K562 (cell line): ENCODE data around the gene WWC2. TPM values are rescaled to one million over a fixed set of nuclear protein-coding genes. Genes with fewer than 3 reads are reported as not detected.

Experiments
- ATAC-seq: fragments of 200-7000 bp; cut with Tn5 transposase; 3 replicates; pipeline ENCODE4 v1.9.1; 2020; ENCODE audit warnings: moderate library complexity
- BruUV-seq: library from RNA; stranded (reverse); fragments of 400-500 nt; replicated peaks from 2 replicates; lab custom pipeline; 2021; lab: Mats Ljungman, UMichigan
- CTCF ChIA-PET: fragments of 300-600 bp; formaldehyde crosslinking; extraction: SDS; loops from one replicate; lab custom pipeline; 2021; ENCODE audit warnings: low intra/inter-chr PET ratio; lab: Yijun Ruan, JAX
- POLR2A ChIA-PET: fragments of 300-600, 350-650 bp; sonication (Branson Sonifier 250); formaldehyde crosslinking; extraction: SDS; loops from one replicate; lab custom pipeline; 2021; ENCODE audit warnings: antibody characterized with exemption, inconsistent platforms; lab: Yijun Ruan, JAX
- DNase-seq, 4 experiments: peaks; one replicate each; pipeline versions ENCODE4 v3.0.0 to v3.0.0-alpha.2; 2011 to 2018; ENCODE audit warnings: low spot score in 3 of 4, mixed read lengths in 3 of 4; ENCODE audit errors: extremely low read depth in 1 of 4
- FAIRE-seq: peaks from 2 replicates; lab custom pipeline; 2011; peaks lifted over from hg19 to GRCh38; lab: Jason Lieb, UNC
- H2AFZ ChIP-seq: 2 replicates; pipeline ENCODE4 v1.6.0; 2011; ENCODE audit warnings: low read depth, low read length, control low read depth, inconsistent platforms
- H3K27ac ChIP-seq: fragments of 200-600 bp; 3 replicates; pipeline ENCODE4 v1.8.0; 2011; ENCODE audit warnings: low read depth, mild to moderate bottlenecking, control low read depth, inconsistent platforms, low read length, moderate library complexity, mixed read lengths; ENCODE audit errors: extremely low read depth
- H3K27me3 ChIP-seq, 2 experiments: fragments of 300-600 bp in 1 of 2; 2 replicates in 1 of 2; 3 replicates in 1 of 2; pipeline versions ENCODE4 v1.6.0 to v1.8.0; 2011; ENCODE audit warnings: inconsistent platforms in 2 of 2, low read length in 2 of 2, mild to moderate bottlenecking in 1 of 2, mixed read lengths in 1 of 2, moderate library complexity in 1 of 2; ENCODE audit not compliant: control insufficient read depth in 2 of 2, insufficient read depth in 2 of 2
- H3K36me3 ChIP-seq: fragments of 300-600 bp; 3 replicates; pipeline ENCODE4 v1.8.0; 2011; ENCODE audit warnings: mild to moderate bottlenecking, low read length, inconsistent platforms; ENCODE audit not compliant: control insufficient read depth, insufficient read depth
- H3K4me1 ChIP-seq, 2 experiments: fragments of 200-600 bp in 1 of 2; replicated peaks in 1 of 2; 2 replicates in 1 of 2; 3 replicates in 1 of 2; pipeline versions ENCODE4 v1.5.1 to v1.8.0; 2011; ENCODE audit warnings: inconsistent platforms in 2 of 2, low read length in 2 of 2, mild to moderate bottlenecking in 1 of 2, mixed read lengths in 1 of 2, moderate library complexity in 1 of 2; ENCODE audit not compliant: control insufficient read depth in 2 of 2, insufficient read depth in 2 of 2
- H3K4me2 ChIP-seq: 2 replicates; pipeline ENCODE4 v1.6.1; 2011; ENCODE audit warnings: low read length, control low read depth, inconsistent platforms, mixed read lengths; ENCODE audit not compliant: insufficient read depth
- H3K4me3 ChIP-seq: fragments of 200-600 bp; sonication (generic), shearing (Covaris generic); 2 replicates; pipeline ENCODE4 v1.5.1; 2016; ENCODE audit warnings: control low read depth, inconsistent platforms
- H3K79me2 ChIP-seq: fragments of 200-600 bp; 3 replicates; pipeline ENCODE4 v1.8.0; 2011; ENCODE audit warnings: low read length, inconsistent platforms; ENCODE audit not compliant: control insufficient read depth, insufficient read depth
- H3K9ac ChIP-seq, 2 experiments: 2 replicates each; pipeline versions ENCODE4 v1.6.0 to v1.6.1; 2011; ENCODE audit warnings: low read depth in 2 of 2, low read length in 2 of 2, control low read depth in 1 of 2, inconsistent platforms in 1 of 2, mild to moderate bottlenecking in 1 of 2, mixed read lengths in 1 of 2; ENCODE audit not compliant: insufficient read depth in 1 of 2
- H3K9me1 ChIP-seq: one replicate; pipeline ENCODE4 v1.6.0; 2011; ENCODE audit warnings: inconsistent platforms, mild to moderate bottlenecking, low read length, moderate library complexity; ENCODE audit not compliant: control insufficient read depth, insufficient read depth
- H3K9me3 ChIP-seq: replicated peaks from 2 replicates; pipeline ENCODE4 v1.5.1; 2011; ENCODE audit warnings: low read depth, low read length, inconsistent platforms; ENCODE audit not compliant: control insufficient read depth, insufficient read depth
- H4K20me1 ChIP-seq: replicated peaks from 2 replicates; pipeline ENCODE4 v1.6.1; 2011; ENCODE audit warnings: low read length, inconsistent platforms, mixed read lengths; ENCODE audit not compliant: control insufficient read depth, insufficient read depth
- CEBPG ChIP-seq, 3 experiments: fragments of 200-800 bp in 1 of 3; sonication (Bioruptor generic) in 1 of 3; sonication (generic) in 1 of 3; formaldehyde crosslinking in 1 of 3; IDR thresholded peaks in 2 of 3; conservative IDR thresholded peaks in 1 of 3; 2 replicates each; pipeline versions ENCODE4 v1.6.1 to v1.8.0; 2016 to 2022; ENCODE audit warnings: missing compliant biosample characterization in 2 of 3, missing genetic modification characterization in 2 of 3, mild to moderate bottlenecking in 1 of 3, missing genetic modification reagents in 1 of 3
- ZNF23 ChIP-seq: fragments of 250-450 bp; sonication (Bioruptor Pico); IDR thresholded peaks from 2 replicates; pipeline ENCODE4 v1.4.0; 2020; ENCODE audit warnings: mild to moderate bottlenecking
- ZNF316 ChIP-seq: fragments of 450-650 bp; IDR thresholded peaks from 2 replicates; pipeline ENCODE4 v1.6.1; 2016
- ZNF668 ChIP-seq: fragments of 250-450 bp; sonication (Bioruptor Pico); IDR thresholded peaks from 2 replicates; pipeline ENCODE4 v1.8.0; 2022; ENCODE audit warnings: mild to moderate bottlenecking, inconsistent platforms
- WGBS: fragments of 100-300 bp; shearing (Covaris generic); methylation state at CpG from one replicate; pipeline ENCODE4 v1.1.6; 2016; ENCODE audit warnings: low coverage, mixed read lengths; ENCODE audit not compliant: insufficient coverage; ENCODE audit errors: missing lambda C conversion rate; 5-methylcytosine and 5-hydroxymethylcytosine counted together
- in situ Hi-C: fragments of 300-500 bp; cut with MboI; formaldehyde crosslinking; loops from 4 replicates; pipeline ENCODE4 v1.15.0; 2018; ENCODE audit warnings: inconsistent platforms, mixed read lengths
- intact Hi-C: fragments of 100-400 bp; cut with micrococcal nuclease; formaldehyde crosslinking; loops from 2 replicates; pipeline ENCODE4 v1.14.2; 2022
- polyA plus RNA-seq, 8 experiments: library from polyadenylated mRNA; depleted of rRNA in 4 of 8; stranded (reverse) in 5 of 8; unstranded in 3 of 8; fragments of >200 nt; fragmentation: Nextera tagmentation in 2 of 8; fragmentation: Illumina TruSeq in 1 of 8; extraction: Ambion mirVana in 2 of 8; extraction: Trizol in 1 of 8; gene quantifications; 2 replicates each; pipeline versions ENCODE4 v1.2.1 to v1.2.3, GENCODE V29; 2011 to 2014; ENCODE audit warnings: inconsistent platforms in 1 of 8, missing spikeins in 1 of 8
- total RNA-seq, 7 experiments: library from RNA; depleted of rRNA in 6 of 7; stranded (reverse); fragments of >200 nt in 6 of 7; fragmentation: Illumina TruSeq in 2 of 7; extraction: Trizol in 2 of 7; gene quantifications; 2 replicates each; pipeline versions ENCODE4 v1.2.1 to v1.2.3, GENCODE V29; 2011 to 2021; ENCODE audit warnings: low replicate concordance in 1 of 7
- TF ChIP-seq, protein P1 (sequence below): sonication (generic); formaldehyde crosslinking; IDR thresholded peaks from 2 replicates; pipeline ENCODE4 v1.9.0; 2022; ENCODE audit warnings: mild to moderate bottlenecking, missing genetic modification reagents

The WWC2 gene
- total and polyA plus RNA-seq, 9 of the 15 experiments (the other 6 are each of a cell fraction or from before 2014, with no cell fraction given), result 3.7 to 39.4 (median 19.6) TPM

DNA sequence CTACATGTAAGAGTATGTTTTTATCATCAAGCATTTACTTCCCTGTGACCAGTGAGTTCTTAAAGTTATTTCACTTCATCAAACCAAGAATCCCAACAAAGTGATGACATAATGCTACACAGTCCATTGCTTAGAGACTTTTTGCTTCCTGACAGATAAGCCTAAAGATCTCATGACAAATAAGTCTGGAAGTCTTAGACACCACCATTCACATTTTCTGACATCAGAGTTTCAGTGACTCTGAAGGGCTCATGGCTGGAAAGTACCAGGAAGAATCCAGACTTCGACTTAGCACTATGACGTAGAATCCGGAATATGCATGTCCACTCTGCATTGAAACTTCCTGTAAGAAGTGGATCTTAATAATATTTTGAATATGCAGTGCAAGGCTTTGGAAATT, 167.3 kb downstream of the WWC2 start:
- BruUV-seq, result no TSS peak
- Histone ChIP-seq H3K9ac (no peak overlapping the region), H3K9me1 (no peaks in the 10 kb centered on the region), H3K79me2 (no peaks in the 10 kb centered on the region), H4K20me1 (no peaks in the 10 kb centered on the region), H3K36me3 (peaks cover 46% of the 10 kb centered on the region), H2AFZ (no peak overlapping the region), H3K27me3 (no peaks in the 10 kb centered on the region), H3K4me1 (peaks cover 0 to 4% of the 10 kb centered on the region in 2 experiments; a peak in 2 of 5 replicates), H3K4me3 (no peak overlapping the region), H3K9me3 (no peaks in the 10 kb centered on the region), H3K4me2 (no peak overlapping the region), H3K27ac (no peak overlapping the region)
- TF ChIP-seq ZNF316 (no peak), CEBPG (CRISPR knock-in tag; IDR thresholded peaks at IDR 0.05) (no peak), CEBPG (tag; conservative IDR thresholded peaks at IDR 0.05 in 1 of 2, IDR thresholded peaks at IDR 0.05 in 1 of 2) (peak in 1 of 2 experiments; percentile 37; a peak in 1 of 4 replicates), ZNF668 (CRISPR knock-in tag) (no peak)
- intact Hi-C loops, result loop anchor here (10.0 kb wide), 1 partner anchor 462 kb away; no protein-coding TSS in a partner anchor
- in situ Hi-C loops, result loop anchor here (25.0 kb wide), 1 partner anchor 804 kb away; no protein-coding TSS in a partner anchor
- CTCF ChIA-PET, result no interaction called here
- FAIRE-seq, result no peak
- POLR2A ChIA-PET, result interaction anchor here (0.5 kb wide), 1 partner anchor 16 kb away, joined by 3 read pairs; no protein-coding TSS in a partner anchor
- no peak for ATAC-seq
- DNase-seq, result no peak
- 76% methylated on average over 3 of the region's 3 CpGs for WGBS

DNA sequence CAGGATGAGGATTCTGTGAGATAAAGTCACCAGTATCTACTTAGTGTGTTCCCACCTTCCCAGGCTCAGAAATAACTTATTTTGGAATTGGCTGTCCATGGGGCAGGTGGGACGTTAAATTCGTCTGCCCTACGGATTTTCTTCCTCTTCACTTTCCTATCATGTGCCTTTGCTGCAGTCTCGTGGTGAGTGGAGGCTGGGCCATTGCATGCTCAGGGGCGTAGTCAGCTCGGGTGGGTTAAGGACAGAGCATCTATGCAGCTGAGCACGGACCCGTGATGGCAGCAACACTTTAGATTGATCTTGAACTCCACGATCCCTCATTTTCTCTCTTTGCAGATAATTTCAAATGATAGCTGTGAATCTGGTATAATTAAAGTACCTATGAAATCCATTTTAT, 169.5 kb downstream of the WWC2 start:
- H3K79me2 ChIP-seq, result no peaks in the 10 kb centered on the region
- no peaks in the 10 kb centered on the region for H3K9me1 ChIP-seq
- no peaks in the 10 kb centered on the region for H3K27me3 ChIP-seq
- H3K9me3 ChIP-seq, result no peaks in the 10 kb centered on the region
- POLR2A ChIA-PET, result no interaction called here
- H2AFZ ChIP-seq, result no peak overlapping the region
- H4K20me1 ChIP-seq, result no peaks in the 10 kb centered on the region
- H3K4me2 ChIP-seq, result no peak overlapping the region
- DNase-seq (no peak), ATAC-seq (no peak), FAIRE-seq (no peak)
- H3K9ac ChIP-seq, result no peak overlapping the region
- CTCF ChIA-PET, result no interaction called here
- BruUV-seq, result no TSS peak
- TF ChIP-seq ZNF23 (CRISPR knock-in tag), result no peak
- TF ChIP-seq, protein P1, sequence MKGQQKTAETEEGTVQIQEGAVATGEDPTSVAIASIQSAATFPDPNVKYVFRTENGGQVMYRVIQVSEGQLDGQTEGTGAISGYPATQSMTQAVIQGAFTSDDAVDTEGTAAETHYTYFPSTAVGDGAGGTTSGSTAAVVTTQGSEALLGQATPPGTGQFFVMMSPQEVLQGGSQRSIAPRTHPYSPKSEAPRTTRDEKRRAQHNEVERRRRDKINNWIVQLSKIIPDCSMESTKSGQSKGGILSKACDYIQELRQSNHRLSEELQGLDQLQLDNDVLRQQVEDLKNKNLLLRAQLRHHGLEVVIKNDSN (CRISPR knock-in tag), result no peak
- H3K27ac ChIP-seq, result no peak overlapping the region
- no peaks in the 10 kb centered on the region for H3K4me1 ChIP-seq
- WGBS, result 72% methylated on average over 9 of the region's 9 CpGs
- H3K36me3 ChIP-seq, result peaks cover 50% of the 10 kb centered on the region; the same call in 2 of the 3 replicates
- intact Hi-C loops, result loop anchor here (10.0 kb wide), 1 partner anchor 464 kb away; no protein-coding TSS in a partner anchor
- H3K4me3 ChIP-seq, result no peak overlapping the region
- in situ Hi-C loops, result loop anchor here (25.0 kb wide), 1 partner anchor 806 kb away; no protein-coding TSS in a partner anchor
